Urinary bladder (tissue), 4 donors: ENCODE data around the gene NFATC1. TPM values are rescaled to one million over a fixed set of nuclear protein-coding genes. Genes with fewer than 3 reads are reported as not detected.

Experiments used
- DNase-seq: peaks from one replicate; pipeline ENCODE4 v3.0.0-alpha.2; 2015; ENCODE audit errors: extremely low spot score
- H3K27ac ChIP-seq: one replicate; pipeline ENCODE4 v1.5.1; 2013; ENCODE audit warnings: low read depth, mild to moderate bottlenecking, moderate library complexity
- H3K36me3 ChIP-seq: one replicate; pipeline ENCODE4 v1.6.1; 2013; ENCODE audit warnings: mild to moderate bottlenecking, moderate library complexity; ENCODE audit not compliant: insufficient read depth
- H3K4me1 ChIP-seq: one replicate; pipeline ENCODE4 v1.6.1; 2013; ENCODE audit warnings: mild to moderate bottlenecking, moderate library complexity; ENCODE audit not compliant: insufficient read depth
- H3K4me3 ChIP-seq: one replicate; pipeline ENCODE4 v1.5.1; 2013; ENCODE audit warnings: low read depth, low read length
- WGBS: extraction: QIAGEN DNeasy Blood & Tissue Kit; methylation state at CpG from one replicate; pipeline ENCODE4 v1.1.7; 2013; 5-methylcytosine and 5-hydroxymethylcytosine counted together
- polyA plus RNA-seq: library from polyadenylated mRNA; stranded (reverse); fragments of 200-250 nt; gene quantifications from one replicate; pipeline ENCODE4 v1.2.3, GENCODE V29; 2013
- total RNA-seq: library from RNA; depleted of rRNA; stranded (reverse); fragments of >200 nt; gene quantifications from one replicate; pipeline ENCODE4 v1.2.3, GENCODE V29; 2014
- donor health status: healthy with polysubstance abuse.
- donor health status: healthy.

NFATC1 gene
- total and polyA plus RNA-seq, 2 donors, result 8.5 to 11.3 TPM

DNA sequence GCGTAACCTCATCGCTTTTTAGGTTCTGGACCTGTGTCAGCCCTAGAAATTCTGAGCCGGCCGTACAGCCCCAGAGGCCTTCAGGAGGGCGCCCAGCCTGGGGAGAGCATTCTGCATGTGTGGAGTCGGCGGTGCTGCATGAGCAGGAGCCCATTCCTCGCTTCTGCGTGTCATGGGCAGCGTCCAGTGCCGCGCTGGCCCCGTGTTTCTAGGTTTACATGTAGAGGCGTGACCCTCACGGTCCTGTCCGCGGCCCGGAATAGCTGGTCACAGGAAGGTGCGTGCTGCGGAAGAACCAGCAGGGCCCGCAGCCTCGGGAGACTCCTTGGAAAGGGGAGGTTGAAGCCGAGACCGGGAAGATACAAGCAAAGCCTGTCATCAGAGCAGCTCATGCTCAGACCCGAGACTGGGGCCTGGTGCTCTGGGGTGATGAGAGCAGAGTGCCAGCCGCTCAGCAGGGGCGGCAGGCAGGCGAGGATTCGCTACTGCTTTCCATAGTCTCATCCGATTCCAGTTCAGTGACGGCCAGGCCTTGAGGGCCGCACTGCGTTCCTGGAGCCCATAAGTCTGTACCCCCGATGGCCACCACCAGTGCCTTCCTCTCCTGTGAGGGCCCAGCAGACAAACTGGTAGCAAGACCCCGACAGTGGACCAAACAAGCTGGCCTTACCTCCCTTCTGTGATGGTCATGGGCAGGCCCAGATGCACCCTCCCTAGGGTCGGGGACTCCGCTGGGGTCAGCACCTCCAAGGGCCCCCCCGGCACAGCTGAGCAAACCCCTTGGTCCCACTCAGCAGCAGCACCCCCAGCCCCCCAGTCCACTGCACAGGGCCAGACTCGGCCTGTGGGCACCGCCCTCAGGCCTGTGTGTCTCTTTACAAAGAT lies 15.6 kb upstream of the NFATC1 start:
- WGBS, result 93% methylated on average over 40 of the region's 40 CpGs
- Histone ChIP-seq H3K36me3 (no peaks in the 10 kb centered on the region), H3K4me1 (no peaks in the 10 kb centered on the region), H3K27ac (no peak overlapping the region), H3K4me3 (no peak overlapping the region)
- no peak for DNase-seq

DNA sequence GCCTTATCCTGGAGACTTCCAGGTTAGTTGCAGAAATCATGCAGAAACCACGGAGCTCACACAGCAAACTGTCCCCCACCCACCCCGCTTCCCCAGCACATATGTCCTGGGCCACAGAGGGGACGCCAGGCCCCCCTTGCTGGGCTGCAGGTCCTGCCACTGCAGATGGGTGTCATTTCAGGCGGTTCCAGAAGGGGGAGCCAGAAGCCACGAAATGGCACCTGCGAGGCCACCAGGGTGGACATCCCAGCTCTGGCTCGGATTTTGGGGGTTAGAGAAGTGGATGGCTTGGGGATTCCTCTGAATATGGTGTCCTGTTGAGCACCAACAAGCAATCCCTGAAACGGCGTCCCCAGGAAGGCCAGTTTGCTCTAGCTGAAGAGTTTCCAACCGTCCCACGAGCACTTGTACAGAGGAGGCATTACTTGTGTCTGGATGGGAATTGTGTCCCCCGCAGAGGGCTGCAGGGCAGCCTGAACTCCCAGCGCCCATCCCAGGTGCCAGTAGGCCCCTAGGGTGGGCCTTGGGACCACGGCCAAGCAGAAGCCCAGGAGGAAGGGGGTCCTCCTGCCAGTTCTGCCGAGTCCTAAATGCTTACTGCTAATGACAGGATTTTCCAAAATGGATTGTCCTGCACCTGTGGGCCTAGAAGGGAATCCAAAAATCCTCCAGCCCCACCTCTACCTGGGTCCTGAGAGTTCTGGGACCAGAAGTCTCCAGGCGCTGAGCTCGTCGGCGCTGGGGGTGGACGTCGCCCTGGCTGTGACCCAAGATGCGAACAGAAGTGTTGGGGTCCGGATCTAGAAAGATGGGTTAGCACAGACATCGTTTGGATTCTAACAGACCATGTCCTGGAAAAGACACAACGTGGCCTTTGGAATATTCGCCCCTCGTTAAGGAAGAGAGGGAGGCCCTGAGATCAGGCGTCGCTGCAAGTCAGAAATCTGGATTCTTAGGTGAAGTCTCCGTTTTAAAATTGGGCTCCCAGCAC lies 14.6 kb upstream of the NFATC1 start:
- Histone ChIP-seq H3K27ac (no peak overlapping the region), H3K36me3 (no peaks in the 10 kb centered on the region), H3K4me3 (no peak overlapping the region), H3K4me1 (no peaks in the 10 kb centered on the region)
- DNase-seq, result no peak
- WGBS, result 60% methylated on average over 30 of the region's 30 CpGs

DNA sequence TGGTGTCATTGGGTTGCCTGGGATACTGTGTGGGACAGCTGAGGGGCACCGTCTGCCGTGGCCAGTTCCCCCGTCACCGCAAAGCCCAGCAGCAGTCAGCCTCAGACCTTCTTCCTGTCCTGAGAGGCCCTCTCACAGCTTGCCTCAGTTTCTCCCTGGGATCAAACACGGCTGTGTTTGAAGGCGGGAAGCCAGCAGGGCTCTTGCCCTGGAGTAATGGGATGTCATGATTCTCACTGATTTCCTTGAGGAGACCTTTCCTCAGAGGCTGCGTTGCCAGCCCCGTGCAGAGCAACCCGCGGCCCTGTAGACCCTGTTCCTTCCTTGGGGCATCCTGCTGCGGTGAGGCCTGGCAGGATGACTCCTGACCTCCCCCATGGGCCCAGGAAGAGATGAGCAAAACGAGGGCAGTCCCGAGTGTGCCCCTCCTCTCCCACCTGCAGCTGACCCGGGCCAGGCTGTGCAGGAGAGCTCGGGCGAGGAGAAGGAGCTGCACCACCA lies 13.9 kb upstream of the NFATC1 start:
- WGBS, result 83% methylated on average over 16 of the region's 16 CpGs
- Histone ChIP-seq H3K27ac (no peak overlapping the region), H3K4me1 (no peaks in the 10 kb centered on the region), H3K36me3 (no peaks in the 10 kb centered on the region), H3K4me3 (no peak overlapping the region)
- no peak for DNase-seq

DNA sequence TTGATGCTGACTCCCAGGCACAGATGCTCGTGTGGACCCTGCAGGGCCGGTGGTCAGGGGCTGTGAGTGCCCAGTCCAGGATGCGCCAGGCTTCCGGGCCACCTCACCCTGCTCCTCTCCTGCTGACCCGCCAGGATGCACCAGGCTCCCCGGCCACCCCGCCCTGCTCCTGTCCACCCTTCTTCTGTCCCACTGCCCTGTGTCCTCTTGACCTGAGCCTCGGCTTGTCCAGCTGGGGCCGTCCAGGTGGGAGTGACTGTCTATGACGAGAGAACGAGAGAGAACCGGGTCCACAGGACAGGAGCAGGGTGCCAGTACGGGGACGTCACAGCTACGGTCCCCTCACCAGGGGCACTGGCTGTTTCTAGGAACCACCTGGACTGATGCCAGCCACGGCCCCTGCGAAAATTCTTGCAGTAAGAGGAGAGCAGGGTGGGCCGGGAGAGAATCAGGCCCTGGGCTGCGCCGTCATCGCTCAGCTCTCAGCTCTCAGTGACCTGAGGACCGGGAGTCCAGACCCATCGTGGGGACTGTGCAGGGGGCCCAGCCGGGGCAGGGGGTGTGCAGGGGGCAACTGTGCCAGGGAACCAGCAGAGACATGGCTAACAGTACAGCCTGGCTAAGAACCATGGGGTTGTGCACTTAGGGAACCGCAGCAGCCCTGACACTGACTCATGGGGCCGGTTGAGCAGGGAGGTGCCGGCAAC lies 12.9 kb upstream of the NFATC1 start:
- DNase-seq, result no peak
- no peak overlapping the region for H3K27ac ChIP-seq
- 75% methylated on average over 27 of the region's 27 CpGs for WGBS
- no peak overlapping the region for H3K4me3 ChIP-seq
- H3K36me3 ChIP-seq, result no peaks in the 10 kb centered on the region
- H3K4me1 ChIP-seq, result no peaks in the 10 kb centered on the region

DNA sequence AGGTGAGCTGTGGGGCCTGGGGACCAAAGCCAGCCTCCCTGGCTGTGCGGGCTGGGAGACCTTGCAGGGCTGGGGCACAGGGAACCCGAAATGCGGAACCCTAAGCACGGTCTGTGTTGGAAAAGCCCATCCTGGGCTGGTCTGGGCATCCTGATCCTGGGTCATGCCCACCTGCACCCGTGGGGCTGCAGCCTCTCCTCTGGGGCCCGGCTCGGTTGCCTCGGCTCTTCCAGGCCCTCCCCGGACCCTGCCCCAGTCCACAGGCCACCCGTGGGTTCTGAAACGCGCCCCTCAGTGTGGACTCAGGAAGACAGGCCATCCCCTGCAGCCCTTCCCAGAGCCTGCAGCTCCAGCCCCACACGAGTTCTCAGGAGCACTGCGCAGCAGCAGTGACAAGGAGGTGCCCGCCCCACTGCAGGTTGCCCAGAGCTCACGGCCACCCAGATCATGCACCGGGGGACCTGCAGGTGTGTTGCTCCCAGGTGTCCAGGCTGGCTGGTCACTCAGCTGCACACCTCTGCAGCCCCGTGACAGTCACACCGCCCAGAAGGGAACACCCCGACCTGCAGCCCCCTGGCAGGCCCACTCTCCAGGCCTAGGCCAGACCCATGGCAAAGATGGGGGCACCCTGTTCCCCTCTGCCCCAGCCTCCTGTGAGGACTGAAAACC lies 12.2 kb upstream of the NFATC1 start:
- Histone ChIP-seq H3K27ac (no peak overlapping the region), H3K4me1 (no peaks in the 10 kb centered on the region), H3K4me3 (no peak overlapping the region), H3K36me3 (no peaks in the 10 kb centered on the region)
- 83% methylated on average over 20 of the region's 20 CpGs for WGBS
- no peak for DNase-seq

DNA sequence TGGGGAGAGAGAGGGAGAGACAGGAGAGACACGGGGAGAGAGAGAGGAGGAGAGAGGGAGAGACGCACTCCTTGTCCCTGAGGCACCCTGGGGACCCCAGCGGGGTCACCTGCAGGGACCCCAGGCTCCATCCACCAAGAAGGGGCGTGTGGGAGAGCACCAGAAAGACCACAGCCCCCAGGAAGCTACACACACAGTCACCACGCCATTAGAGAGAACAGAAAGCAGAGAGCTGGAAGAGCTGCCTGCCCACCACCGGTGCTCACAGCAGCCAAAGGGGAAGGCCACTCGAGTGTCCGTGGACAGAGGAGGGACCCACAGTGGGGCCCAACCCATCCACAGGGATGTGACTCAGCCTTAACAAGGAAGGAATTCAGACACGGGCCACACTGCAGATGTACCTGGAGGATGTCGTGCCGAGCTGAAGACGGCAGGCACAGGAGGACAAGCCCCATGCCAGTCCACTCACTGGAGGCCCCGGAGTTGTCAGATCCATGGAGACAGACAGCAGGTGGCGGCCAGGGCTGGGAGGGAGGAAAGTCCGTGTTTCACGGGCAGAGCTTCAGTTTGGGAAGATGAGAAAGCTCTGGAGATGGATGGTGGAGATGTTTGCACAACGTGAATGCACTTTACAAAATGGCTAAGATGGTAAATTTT lies 11.5 kb upstream of the NFATC1 start:
- H3K4me1 ChIP-seq, result no peaks in the 10 kb centered on the region
- DNase-seq, result no peak
- H3K36me3 ChIP-seq, result no peaks in the 10 kb centered on the region
- no peak overlapping the region for H3K27ac ChIP-seq
- H3K4me3 ChIP-seq, result no peak overlapping the region
- 42% methylated on average over 17 of the region's 17 CpGs for WGBS

DNA sequence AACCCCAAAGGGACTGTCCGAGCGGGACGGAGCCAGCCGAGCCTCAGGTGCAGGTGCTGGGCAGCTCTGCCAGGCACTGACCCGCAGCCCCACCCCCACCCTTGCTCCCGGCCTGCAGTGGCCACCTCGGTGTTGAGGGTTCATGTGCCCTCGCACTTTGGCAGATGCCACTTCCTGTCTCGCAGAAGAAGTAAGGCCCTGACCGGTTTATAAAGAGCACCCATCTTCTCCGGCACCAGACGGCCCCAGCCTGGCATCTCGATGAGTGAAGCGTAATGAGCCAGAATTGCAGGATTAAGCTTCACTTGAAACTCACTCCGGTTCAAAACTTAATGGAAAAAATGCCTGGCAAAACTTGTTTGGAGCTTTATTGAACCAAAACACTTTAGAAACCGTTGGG lies 10.9 kb upstream of the NFATC1 start:
- no peak for DNase-seq
- Histone ChIP-seq H3K36me3 (no peaks in the 10 kb centered on the region), H3K27ac (no peak overlapping the region), H3K4me1 (no peaks in the 10 kb centered on the region), H3K4me3 (no peak overlapping the region)
- 68% methylated on average over 16 of the region's 16 CpGs for WGBS

DNA sequence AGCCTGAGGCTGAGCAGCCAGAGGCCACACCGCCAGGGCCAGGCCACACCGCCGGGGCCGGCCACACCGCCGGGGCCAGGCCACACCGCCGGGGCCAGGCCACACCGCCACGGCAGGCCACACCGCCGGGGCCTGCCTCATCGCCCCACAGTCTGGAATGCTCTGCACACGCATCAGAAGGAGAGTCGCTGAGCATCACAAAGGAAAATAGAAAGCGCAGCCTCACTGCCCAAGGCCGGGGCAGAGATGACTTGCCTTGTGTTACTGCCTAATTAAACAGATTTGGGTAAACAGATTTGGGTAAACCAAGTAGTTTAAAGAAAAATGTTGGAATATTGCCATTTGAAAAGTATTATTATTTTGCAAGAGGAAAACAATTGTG lies 10.4 kb upstream of the NFATC1 start:
- Histone ChIP-seq H3K4me3 (no peak overlapping the region), H3K36me3 (no peaks in the 10 kb centered on the region), H3K4me1 (no peaks in the 10 kb centered on the region), H3K27ac (no peak overlapping the region)
- DNase-seq, result no peak
- 78% methylated on average over 17 of the region's 17 CpGs for WGBS

DNA sequence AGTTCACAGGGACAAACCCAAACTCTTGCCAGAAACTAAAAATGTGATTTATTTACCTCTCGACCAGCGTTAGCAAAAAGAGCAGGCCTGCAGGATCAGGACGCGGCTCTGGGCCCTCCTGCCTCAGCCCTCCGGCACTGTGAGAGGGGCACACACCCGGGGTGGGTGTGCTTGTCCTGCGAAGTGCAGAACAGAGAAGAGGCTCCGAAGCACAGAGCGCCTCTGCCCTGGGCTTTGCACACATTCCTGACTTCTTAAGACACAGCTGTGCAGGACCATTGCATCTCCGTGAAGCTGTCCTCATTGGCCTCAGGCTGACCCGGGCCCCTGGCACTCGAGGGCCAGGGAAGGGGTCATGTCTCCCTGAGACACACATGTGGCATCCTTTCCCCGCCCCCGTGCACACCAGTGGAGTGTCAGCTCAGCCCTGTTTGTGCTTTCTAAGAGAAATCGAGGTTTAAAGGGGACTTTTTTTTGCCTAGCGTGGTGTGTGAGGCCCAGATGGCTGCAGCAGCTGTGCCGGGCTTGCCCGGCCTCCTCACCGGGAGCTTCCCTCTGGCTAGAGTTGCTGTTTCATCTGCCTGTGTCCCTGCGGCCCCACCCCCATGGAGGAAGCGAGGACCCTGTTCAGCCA lies 9.9 kb upstream of the NFATC1 start:
- Histone ChIP-seq H3K4me1 (no peaks in the 10 kb centered on the region), H3K36me3 (no peaks in the 10 kb centered on the region), H3K27ac (no peak overlapping the region), H3K4me3 (no peak overlapping the region)
- no peak for DNase-seq
- 60% methylated on average over 21 of the region's 21 CpGs for WGBS

DNA sequence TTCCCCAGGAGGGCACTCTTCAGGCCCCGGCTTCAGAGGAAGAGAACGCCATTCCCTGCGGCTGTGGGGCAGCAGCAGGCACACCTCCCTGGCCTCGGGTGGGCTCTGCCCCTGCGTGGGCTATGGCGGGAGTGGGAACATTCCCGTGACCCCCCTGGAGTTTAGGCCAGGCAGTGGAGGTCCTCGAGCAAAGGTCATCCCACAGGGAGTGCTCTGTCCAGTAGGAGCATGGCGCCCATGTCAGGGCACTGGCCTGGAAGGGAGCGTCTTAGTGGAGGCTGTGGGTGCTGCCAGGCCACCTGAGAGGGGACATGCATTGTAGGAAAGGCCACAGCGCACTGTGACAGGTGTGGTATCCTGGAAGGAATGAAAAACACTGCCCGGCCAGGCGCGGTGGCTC lies 9.2 kb upstream of the NFATC1 start:
- WGBS, result 93% methylated on average over 14 of the region's 14 CpGs
- Histone ChIP-seq H3K4me1 (no peaks in the 10 kb centered on the region), H3K4me3 (no peak overlapping the region), H3K27ac (no peak overlapping the region), H3K36me3 (no peaks in the 10 kb centered on the region)
- DNase-seq, result no peak

DNA sequence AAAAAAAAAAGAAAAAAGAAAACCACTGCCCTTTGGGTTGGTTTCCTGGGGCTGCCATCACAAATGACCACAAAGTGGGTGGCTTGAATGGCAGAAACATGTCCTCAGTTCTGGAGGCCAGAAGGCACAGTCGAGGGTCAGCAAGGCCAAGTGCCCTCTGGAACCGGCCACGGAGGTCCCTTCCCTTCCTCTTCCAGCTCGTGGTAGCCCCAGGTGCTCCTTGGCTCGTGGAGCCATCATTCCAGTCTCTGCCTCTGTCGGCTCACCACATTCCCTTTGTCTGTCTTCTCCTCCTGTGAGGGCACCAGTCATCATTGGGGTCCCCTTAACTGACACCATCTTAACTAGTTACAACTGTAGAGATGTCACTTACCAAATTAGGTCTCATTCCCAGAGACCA lies 8.5 kb upstream of the NFATC1 start:
- no peak for DNase-seq
- no peaks in the 10 kb centered on the region for H3K4me1 ChIP-seq
- 78% methylated on average over 6 of the region's 6 CpGs for WGBS
- H3K36me3 ChIP-seq, result no peaks in the 10 kb centered on the region
- H3K4me3 ChIP-seq, result no peak overlapping the region
- no peak overlapping the region for H3K27ac ChIP-seq

DNA sequence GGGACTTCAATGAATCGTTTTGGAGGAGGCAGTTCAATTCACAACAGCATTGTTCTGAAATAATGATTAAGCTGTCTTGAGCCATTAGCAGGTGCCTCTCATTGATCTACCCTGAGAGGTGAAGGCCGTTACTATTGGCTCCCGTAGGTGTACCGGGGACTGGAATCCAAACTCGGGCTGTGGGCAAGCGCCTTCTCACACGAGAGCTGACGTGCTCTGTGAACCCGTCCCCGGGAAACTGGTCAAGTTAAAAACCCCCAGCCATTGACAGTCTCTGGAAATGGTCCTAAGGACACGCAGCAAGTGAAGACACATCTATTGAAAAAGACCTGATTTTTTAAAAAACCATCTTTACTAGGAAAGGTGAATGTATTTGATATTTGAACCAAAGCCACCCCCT lies 8.1 kb upstream of the NFATC1 start:
- no peaks in the 10 kb centered on the region for H3K4me1 ChIP-seq
- no peak overlapping the region for H3K4me3 ChIP-seq
- no peaks in the 10 kb centered on the region for H3K36me3 ChIP-seq
- 69% methylated on average over 11 of the region's 11 CpGs for WGBS
- H3K27ac ChIP-seq, result no peak overlapping the region
- DNase-seq, result no peak
